ENCODE measurements around the gene APP. TPM values are rescaled to one million over a fixed set of nuclear protein-coding genes. Genes with fewer than 3 reads are reported as not detected.
A peak's percentile ranks its signal among the peaks of the same experiment; 100 is the strongest.

APP gene
- total RNA-seq, 2 donors from 2014 or later = 267 to 564 TPM

DNA sequence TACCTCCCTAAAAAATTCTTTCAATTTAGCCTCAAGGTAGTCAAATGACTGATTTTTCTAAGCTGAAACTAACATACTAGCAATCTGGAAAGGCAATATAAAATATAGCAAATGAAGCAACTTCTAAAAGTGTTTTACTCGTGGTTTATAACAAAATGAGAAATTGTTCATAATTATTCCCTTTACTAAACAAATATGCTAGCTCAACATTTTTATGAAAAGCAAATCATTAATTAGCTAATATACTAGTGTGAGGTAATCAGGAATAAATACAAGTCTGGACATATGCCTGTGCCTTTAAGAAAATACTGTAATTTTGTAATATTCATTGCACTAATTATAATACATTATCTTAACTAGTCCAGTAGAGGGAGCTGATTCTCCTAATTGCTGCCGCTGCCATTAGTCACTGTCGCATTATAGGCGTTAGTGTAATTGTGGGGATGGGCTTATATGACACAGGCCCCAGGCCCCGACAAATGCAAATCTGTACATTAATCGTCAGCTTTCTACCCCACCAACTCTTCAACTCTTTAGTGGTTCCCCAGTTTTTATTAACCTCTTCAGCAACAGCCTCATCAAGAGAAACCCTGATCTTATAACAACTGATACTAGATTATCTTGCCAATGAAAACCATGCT, 274.9 kb downstream of the APP start:
- TF ChIP-seq POLR2AphosphoS5 (IDR thresholded peaks at IDR 0.05) = peak; percentile 42
- TF ChIP-seq, protein P1, sequence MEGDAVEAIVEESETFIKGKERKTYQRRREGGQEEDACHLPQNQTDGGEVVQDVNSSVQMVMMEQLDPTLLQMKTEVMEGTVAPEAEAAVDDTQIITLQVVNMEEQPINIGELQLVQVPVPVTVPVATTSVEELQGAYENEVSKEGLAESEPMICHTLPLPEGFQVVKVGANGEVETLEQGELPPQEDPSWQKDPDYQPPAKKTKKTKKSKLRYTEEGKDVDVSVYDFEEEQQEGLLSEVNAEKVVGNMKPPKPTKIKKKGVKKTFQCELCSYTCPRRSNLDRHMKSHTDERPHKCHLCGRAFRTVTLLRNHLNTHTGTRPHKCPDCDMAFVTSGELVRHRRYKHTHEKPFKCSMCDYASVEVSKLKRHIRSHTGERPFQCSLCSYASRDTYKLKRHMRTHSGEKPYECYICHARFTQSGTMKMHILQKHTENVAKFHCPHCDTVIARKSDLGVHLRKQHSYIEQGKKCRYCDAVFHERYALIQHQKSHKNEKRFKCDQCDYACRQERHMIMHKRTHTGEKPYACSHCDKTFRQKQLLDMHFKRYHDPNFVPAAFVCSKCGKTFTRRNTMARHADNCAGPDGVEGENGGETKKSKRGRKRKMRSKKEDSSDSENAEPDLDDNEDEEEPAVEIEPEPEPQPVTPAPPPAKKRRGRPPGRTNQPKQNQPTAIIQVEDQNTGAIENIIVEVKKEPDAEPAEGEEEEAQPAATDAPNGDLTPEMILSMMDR (IDR thresholded peaks at IDR 0.05) = peak; percentile 30 to 59 (median 50)
- no peak for TF ChIP-seq POLR2A (IDR thresholded peaks at IDR 0.05)
- no peaks in the 10 kb centered on the region for H3K36me3 ChIP-seq
- DNase-seq (ENCODE audit: low spot score) = no peak
- no peaks in the 10 kb centered on the region for H3K9me3 ChIP-seq
- H3K4me1 ChIP-seq (replicated peaks) = no peaks in the 10 kb centered on the region
- H3K27me3 ChIP-seq (replicated peaks; ENCODE audit: insufficient read depth) = no peaks in the 10 kb centered on the region
- no peak overlapping the region for H3K4me3 ChIP-seq
- 24% methylated on average over 6 of the region's 6 CpGs for WGBS
- no peak overlapping the region for H3K27ac ChIP-seq
- intact Hi-C loops (cut with DNase I) = loop anchor here (5.0 kb wide), 2 partner anchors 277 to 822 kb away; partner anchors contain the start of gene APP

GRCh38 chr21:25893191-25893590, 277.4 kb downstream of the APP start:
- no peak overlapping the region for H3K27ac ChIP-seq
- no peaks in the 10 kb centered on the region for H3K9me3 ChIP-seq
- intact Hi-C loops (cut with DNase I) = no loop called here
- WGBS = 94% methylated on average over 1 of the region's 1 CpG
- no peaks in the 10 kb centered on the region for H3K27me3 ChIP-seq (replicated peaks; ENCODE audit: insufficient read depth)
- no peak overlapping the region for H3K4me3 ChIP-seq
- DNase-seq (ENCODE audit: low spot score) = no peak
- TF ChIP-seq POLR2AphosphoS5 (IDR thresholded peaks at IDR 0.05) = no peak
- TF ChIP-seq, protein P1 (IDR thresholded peaks at IDR 0.05) = no peak
- no peak for TF ChIP-seq POLR2A (IDR thresholded peaks at IDR 0.05)
- no peaks in the 10 kb centered on the region for H3K4me1 ChIP-seq (replicated peaks)
- no peaks in the 10 kb centered on the region for H3K36me3 ChIP-seq

GRCh38 chr21:25891596-25891995, 279.0 kb downstream of the APP start:
- no peak for DNase-seq (ENCODE audit: low spot score)
- no peaks in the 10 kb centered on the region for H3K9me3 ChIP-seq
- no peaks in the 10 kb centered on the region for H3K36me3 ChIP-seq
- TF ChIP-seq POLR2AphosphoS5 (IDR thresholded peaks at IDR 0.05) (no peak), POLR2A (IDR thresholded peaks at IDR 0.05) (no peak)
- TF ChIP-seq, protein P1 (IDR thresholded peaks at IDR 0.05) = no peak
- intact Hi-C loops (cut with DNase I) = no loop called here
- H3K27ac ChIP-seq = no peak overlapping the region
- no peak overlapping the region for H3K4me3 ChIP-seq
- 95% methylated on average over 5 of the region's 5 CpGs for WGBS
- H3K4me1 ChIP-seq (replicated peaks) = no peaks in the 10 kb centered on the region
- H3K27me3 ChIP-seq (replicated peaks; ENCODE audit: insufficient read depth) = no peaks in the 10 kb centered on the region

- Histone ChIP-seq H3K27me3 (replicated peaks; ENCODE audit: insufficient read depth) (no peaks in the 10 kb centered on the region), H3K4me3 (no peak overlapping the region), H3K4me1 (replicated peaks) (no peaks in the 10 kb centered on the region), H3K9me3 (no peaks in the 10 kb centered on the region), H3K36me3 (no peaks in the 10 kb centered on the region), H3K27ac (no peak overlapping the region)
- 72% methylated on average over 2 of the region's 2 CpGs for WGBS
- TF ChIP-seq POLR2AphosphoS5 (IDR thresholded peaks at IDR 0.05) = no peak
- TF ChIP-seq, protein P1 (IDR thresholded peaks at IDR 0.05) = no peak
- intact Hi-C loops (cut with DNase I) = no loop called here
- DNase-seq (ENCODE audit: low spot score) = no peak
These were observed 280.6 kb downstream of the APP start for GRCh38 chr21:25890001-25890400.

- H3K4me3 ChIP-seq = no peak overlapping the region
- H3K4me1 ChIP-seq (replicated peaks) = no peaks in the 10 kb centered on the region
- H3K36me3 ChIP-seq = no peaks in the 10 kb centered on the region
- H3K27me3 ChIP-seq (replicated peaks; ENCODE audit: insufficient read depth) = no peaks in the 10 kb centered on the region
- no peak overlapping the region for H3K27ac ChIP-seq
- intact Hi-C loops (cut with DNase I) = no loop called here
- DNase-seq (ENCODE audit: low spot score) = no peak
- H3K9me3 ChIP-seq = no peaks in the 10 kb centered on the region
- TF ChIP-seq POLR2AphosphoS5 (IDR thresholded peaks at IDR 0.05) (no peak), POLR2A (IDR thresholded peaks at IDR 0.05) (no peak)
- TF ChIP-seq, protein P1 (IDR thresholded peaks at IDR 0.05) = no peak
- WGBS = 97% methylated on average over 9 of the region's 9 CpGs
These were observed 281.9 kb downstream of the APP start for GRCh38 chr21:25888711-25889110.
